ENCODE results near the gene SHOC1. TPM values are rescaled to one million over a fixed set of nuclear protein-coding genes. Genes with fewer than 3 reads are reported as not detected.

Gene SHOC1
- total RNA-seq: 1 to 10 TPM in 1 of 7 donors, under 1 TPM in 1, not detected in 5; 0.05 to 1.0 TPM
- polyA plus RNA-seq: under 1 TPM; 0.02 to 0.15 TPM
- long read RNA-seq, donor 1, partial matches to known transcripts: 0 of 1 reads
- long read RNA-seq, donor 1, other reads (novel, unspliced or antisense): 1 of 1 reads
- long read RNA-seq, donor 2, partial matches to known transcripts: 5 of 7 reads
- long read RNA-seq, donor 2, other reads (novel, unspliced or antisense): 0 of 7 reads
- long read RNA-seq, donor 3, partial matches to known transcripts: 0 of 3 reads
- long read RNA-seq, donor 3, other reads (novel, unspliced or antisense): 3 of 3 reads

GRCh38 chr9:111794835-111795556 is at the start of gene SHOC1:
Gene SHOC1 (minus strand): TSS chr9:111794937. CDS start chr9:111791418, 3,519 bp downstream.
- Histone ChIP-seq H3K27ac (no peak within 1 kb of the TSS), H3K36me3 (no peaks in the 10 kb centered on the region), H3K27me3 (no peaks in the 10 kb centered on the region), H3K4me1 (ENCODE audit: insufficient read depth) (no peaks in the 10 kb centered on the region), H3K9me3 (no peaks in the 10 kb centered on the region), H3K4me3 (no peak within 1 kb of the TSS)
- TF ChIP-seq, protein P1, sequence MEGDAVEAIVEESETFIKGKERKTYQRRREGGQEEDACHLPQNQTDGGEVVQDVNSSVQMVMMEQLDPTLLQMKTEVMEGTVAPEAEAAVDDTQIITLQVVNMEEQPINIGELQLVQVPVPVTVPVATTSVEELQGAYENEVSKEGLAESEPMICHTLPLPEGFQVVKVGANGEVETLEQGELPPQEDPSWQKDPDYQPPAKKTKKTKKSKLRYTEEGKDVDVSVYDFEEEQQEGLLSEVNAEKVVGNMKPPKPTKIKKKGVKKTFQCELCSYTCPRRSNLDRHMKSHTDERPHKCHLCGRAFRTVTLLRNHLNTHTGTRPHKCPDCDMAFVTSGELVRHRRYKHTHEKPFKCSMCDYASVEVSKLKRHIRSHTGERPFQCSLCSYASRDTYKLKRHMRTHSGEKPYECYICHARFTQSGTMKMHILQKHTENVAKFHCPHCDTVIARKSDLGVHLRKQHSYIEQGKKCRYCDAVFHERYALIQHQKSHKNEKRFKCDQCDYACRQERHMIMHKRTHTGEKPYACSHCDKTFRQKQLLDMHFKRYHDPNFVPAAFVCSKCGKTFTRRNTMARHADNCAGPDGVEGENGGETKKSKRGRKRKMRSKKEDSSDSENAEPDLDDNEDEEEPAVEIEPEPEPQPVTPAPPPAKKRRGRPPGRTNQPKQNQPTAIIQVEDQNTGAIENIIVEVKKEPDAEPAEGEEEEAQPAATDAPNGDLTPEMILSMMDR (IDR thresholded peaks at IDR 0.05): no peak
- no peak for TF ChIP-seq EP300 (IDR thresholded peaks at IDR 0.05)
- no peak for TF ChIP-seq POLR2A (IDR thresholded peaks at IDR 0.05)
- 87 to 95% (median 94%) methylated on average over 28 to 29 of the region's 29 CpGs for WGBS, 3 donors
- intact Hi-C loops (cut with DNase I): no loop called here
- DNase-seq: no peak

DNA sequence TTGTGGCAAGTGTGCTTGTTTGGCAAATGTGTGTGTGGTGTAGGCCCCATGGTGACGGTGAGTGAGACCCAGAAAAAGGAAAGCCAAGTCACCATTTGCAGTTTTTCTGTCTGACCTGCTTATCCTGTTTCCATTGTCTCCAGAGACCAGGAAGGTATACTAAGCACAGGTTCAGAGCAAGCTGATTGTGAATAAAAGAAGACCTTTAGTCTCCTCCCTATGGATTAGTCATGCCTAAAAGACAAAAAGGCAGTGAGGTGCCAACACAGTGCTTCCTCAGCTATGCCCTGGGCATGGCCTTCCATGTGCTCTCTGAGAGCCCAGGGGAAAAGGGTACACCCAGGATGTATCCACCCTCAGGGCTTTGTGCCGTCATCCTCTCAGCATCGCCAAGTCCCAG is 49.2 kb upstream of the SHOC1 start:
- intact Hi-C loops (cut with DNase I): no loop called here
- H3K9me3 ChIP-seq: no peaks in the 10 kb centered on the region

GRCh38 chr9:111842313-111842712 is 47.6 kb upstream of the SHOC1 start:
- intact Hi-C loops (cut with DNase I): no loop called here
- H3K4me3 ChIP-seq: no peak overlapping the region
- no peaks in the 10 kb centered on the region for H3K27me3 ChIP-seq
- 44 to 62% (median 49%) methylated on average over 1 of the region's 1 CpG for WGBS, 3 donors
- no peaks in the 10 kb centered on the region for H3K9me3 ChIP-seq
- no peak for DNase-seq
- no peaks in the 10 kb centered on the region for H3K36me3 ChIP-seq
- no peak overlapping the region for H3K27ac ChIP-seq
- no peaks in the 10 kb centered on the region for H3K4me1 ChIP-seq (ENCODE audit: insufficient read depth)
- TF ChIP-seq, protein P1 (IDR thresholded peaks at IDR 0.05): no peak
- no peak for TF ChIP-seq POLR2A (IDR thresholded peaks at IDR 0.05)
- no peak for TF ChIP-seq EP300 (IDR thresholded peaks at IDR 0.05)

More for the DNA sequence above, 49.2 kb upstream of the SHOC1 start:
- H3K27ac ChIP-seq: no peak overlapping the region
- WGBS, 3 donors: 95 to 96% (median 96%) methylated on average over 3 of the region's 3 CpGs
- DNase-seq: no peak
- no peaks in the 10 kb centered on the region for H3K27me3 ChIP-seq
- TF ChIP-seq, protein P1 (IDR thresholded peaks at IDR 0.05): no peak
- H3K4me1 ChIP-seq (ENCODE audit: insufficient read depth): no peaks in the 10 kb centered on the region
- no peak overlapping the region for H3K4me3 ChIP-seq
- H3K36me3 ChIP-seq: no peaks in the 10 kb centered on the region

GRCh38 chr9:111840442-111840841 is 45.7 kb upstream of the SHOC1 start:
- Histone ChIP-seq H3K9me3 (no peaks in the 10 kb centered on the region), H3K4me1 (ENCODE audit: insufficient read depth) (no peaks in the 10 kb centered on the region), H3K4me3 (no peak overlapping the region), H3K27ac (no peak overlapping the region), H3K27me3 (no peaks in the 10 kb centered on the region), H3K36me3 (no peaks in the 10 kb centered on the region)
- 46 to 54% (median 48%) methylated on average over 1 of the region's 1 CpG for WGBS, 3 donors
- TF ChIP-seq, protein P1 (IDR thresholded peaks at IDR 0.05): no peak
- no peak for TF ChIP-seq POLR2A (IDR thresholded peaks at IDR 0.05)
- TF ChIP-seq EP300 (IDR thresholded peaks at IDR 0.05): no peak
- intact Hi-C loops (cut with DNase I): no loop called here
- DNase-seq: no peak

All from ovary (tissue), 10 donors.